Measurements from ENCODE around the gene NDUFS8. TPM values are rescaled to one million over a fixed set of nuclear protein-coding genes. Genes with fewer than 3 reads are reported as not detected.
A peak's percentile ranks its signal among the peaks of the same experiment; 100 is the strongest.

The NDUFS8 gene
- total and polyA plus RNA-seq, 2 of the 4 experiments (the other 2 are of a cell fraction), result 85.9 to 131 TPM

DNA sequence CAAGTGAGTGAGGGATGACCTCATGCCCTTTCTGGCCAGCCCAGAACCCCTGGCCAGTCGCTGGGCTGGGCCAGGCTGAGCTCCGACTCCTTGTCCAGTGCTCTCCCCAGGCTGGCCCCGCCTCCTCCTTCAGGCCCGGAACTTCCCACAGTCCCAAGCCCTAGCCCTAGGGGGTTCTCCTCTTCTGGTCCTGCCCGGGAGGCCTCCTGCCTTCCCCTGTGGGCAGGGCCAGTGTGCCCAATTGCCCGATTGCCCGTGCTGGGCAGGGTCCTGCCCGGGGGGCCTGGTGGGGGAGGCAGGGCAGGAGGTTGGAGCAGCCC, 12.5 kb downstream of the NDUFS8 start:
- in situ Hi-C loops (cut with MboI; ENCODE audit: low sequenced_read_pairs) (no loop called here), intact Hi-C loops (cut with micrococcal nuclease) (no loop called here), dilution Hi-C loops (cut with HindIII; ENCODE audit: low sequenced_read_pairs, unreplicated experiment) (no loop called here)
- Histone ChIP-seq H3K18ac (ENCODE audit: low read depth, low read length) (no peak overlapping the region), H3K9ac (ENCODE audit: low read depth, low read length) (no peak overlapping the region), H2BK15ac (ENCODE audit: low read depth, low read length) (no peak overlapping the region), H3K23ac (ENCODE audit: low read depth, low read length) (no peak overlapping the region), H2BK120ac (ENCODE audit: low read depth, low read length) (no peak overlapping the region), H3K79me1 (ENCODE audit: low read depth in 1 of 2, low read length in 2 of 2) (peaks cover 4 to 50% of the 10 kb centered on the region in 2 experiments; a peak in 3 of 4 replicates), H2BK20ac (ENCODE audit: low read depth, low read length) (no peak overlapping the region), H2AK9ac (replicated peaks; ENCODE audit: low read depth, low read length, poor library complexity) (peak overlapping the region; percentile 67), H3K4me3 (ENCODE audit: insufficient read depth, low read depth, low read length) (no peak overlapping the region), H4K5ac (ENCODE audit: low read depth, low read length) (no peak overlapping the region), H3K4me1 (ENCODE audit: control insufficient read depth, insufficient read depth, low read length) (peaks cover 24% of the 10 kb centered on the region), H3K56ac (ENCODE audit: extremely low read depth, insufficient read depth, low read length) (no peak overlapping the region), H2AK5ac (ENCODE audit: low read depth, low read length) (no peak overlapping the region; the same call in 1 of the 2 replicates), H2AFZ (replicated peaks; ENCODE audit: low read length, poor library complexity) (peak overlapping the region; percentile 27), H4K91ac (ENCODE audit: insufficient read depth, low read depth, low read length) (no peak overlapping the region), H3K9me3 (ENCODE audit: control insufficient read depth, insufficient read depth, low read length) (no peaks in the 10 kb centered on the region), H4K20me1 (ENCODE audit: insufficient read depth, low read length) (no peaks in the 10 kb centered on the region; the same call in 1 of the 2 replicates), H3K4ac (ENCODE audit: low read depth, low read length) (peak overlapping the region; percentile 27; the same call in 1 of the 2 replicates), H2BK5ac (ENCODE audit: low read depth, low read length, poor library complexity, severe bottlenecking) (peak overlapping the region; percentile 53), H3K9me1 (ENCODE audit: insufficient read depth, low read length) (no peaks in the 10 kb centered on the region), H3K27ac (ENCODE audit: insufficient read depth, low read length) (no peak overlapping the region), H3K4me2 (ENCODE audit: low read depth, low read length) (no peak overlapping the region), H3K36me3 (ENCODE audit: control insufficient read depth, insufficient read depth, low read length) (peaks cover 35% of the 10 kb centered on the region), H4K8ac (ENCODE audit: low read depth in 2 of 2, low read length in 2 of 2) (no peak overlapping the region), H3K27me3 (ENCODE audit: control insufficient read depth, insufficient read depth, low read length) (no peaks in the 10 kb centered on the region), H3K14ac (replicated peaks; ENCODE audit: low read depth, low read length) (no peak overlapping the region)
- ATAC-seq (ENCODE audit: low read depth) (no peak), DNase-seq (no peak)
- no peak for TF ChIP-seq NFE2L2 (IDR thresholded peaks at IDR 0.05; ENCODE audit: low read depth, low read length)
- TF ChIP-seq FOS (IDR thresholded peaks at IDR 0.05; ENCODE audit: low read depth, low read length), result no peak
- no peak for TF ChIP-seq CEBPB (IDR thresholded peaks at IDR 0.05; ENCODE audit: low read depth, low read length)
- TF ChIP-seq MAZ (IDR thresholded peaks at IDR 0.05; ENCODE audit: borderline replicate concordance, low read depth, low read length), result no peak
- TF ChIP-seq, protein P1, sequence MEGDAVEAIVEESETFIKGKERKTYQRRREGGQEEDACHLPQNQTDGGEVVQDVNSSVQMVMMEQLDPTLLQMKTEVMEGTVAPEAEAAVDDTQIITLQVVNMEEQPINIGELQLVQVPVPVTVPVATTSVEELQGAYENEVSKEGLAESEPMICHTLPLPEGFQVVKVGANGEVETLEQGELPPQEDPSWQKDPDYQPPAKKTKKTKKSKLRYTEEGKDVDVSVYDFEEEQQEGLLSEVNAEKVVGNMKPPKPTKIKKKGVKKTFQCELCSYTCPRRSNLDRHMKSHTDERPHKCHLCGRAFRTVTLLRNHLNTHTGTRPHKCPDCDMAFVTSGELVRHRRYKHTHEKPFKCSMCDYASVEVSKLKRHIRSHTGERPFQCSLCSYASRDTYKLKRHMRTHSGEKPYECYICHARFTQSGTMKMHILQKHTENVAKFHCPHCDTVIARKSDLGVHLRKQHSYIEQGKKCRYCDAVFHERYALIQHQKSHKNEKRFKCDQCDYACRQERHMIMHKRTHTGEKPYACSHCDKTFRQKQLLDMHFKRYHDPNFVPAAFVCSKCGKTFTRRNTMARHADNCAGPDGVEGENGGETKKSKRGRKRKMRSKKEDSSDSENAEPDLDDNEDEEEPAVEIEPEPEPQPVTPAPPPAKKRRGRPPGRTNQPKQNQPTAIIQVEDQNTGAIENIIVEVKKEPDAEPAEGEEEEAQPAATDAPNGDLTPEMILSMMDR (conservative IDR thresholded peaks at IDR 0.05; ENCODE audit: low read depth, low read length), result no peak
- no peak for TF ChIP-seq RCOR1 (IDR thresholded peaks at IDR 0.05; ENCODE audit: insufficient replicate concordance, low read length)
- TF ChIP-seq, protein P2, sequence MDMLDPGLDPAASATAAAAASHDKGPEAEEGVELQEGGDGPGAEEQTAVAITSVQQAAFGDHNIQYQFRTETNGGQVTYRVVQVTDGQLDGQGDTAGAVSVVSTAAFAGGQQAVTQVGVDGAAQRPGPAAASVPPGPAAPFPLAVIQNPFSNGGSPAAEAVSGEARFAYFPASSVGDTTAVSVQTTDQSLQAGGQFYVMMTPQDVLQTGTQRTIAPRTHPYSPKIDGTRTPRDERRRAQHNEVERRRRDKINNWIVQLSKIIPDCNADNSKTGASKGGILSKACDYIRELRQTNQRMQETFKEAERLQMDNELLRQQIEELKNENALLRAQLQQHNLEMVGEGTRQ (IDR thresholded peaks at IDR 0.05; ENCODE audit: low read depth, low read length), result no peak
- TF ChIP-seq, protein P3, sequence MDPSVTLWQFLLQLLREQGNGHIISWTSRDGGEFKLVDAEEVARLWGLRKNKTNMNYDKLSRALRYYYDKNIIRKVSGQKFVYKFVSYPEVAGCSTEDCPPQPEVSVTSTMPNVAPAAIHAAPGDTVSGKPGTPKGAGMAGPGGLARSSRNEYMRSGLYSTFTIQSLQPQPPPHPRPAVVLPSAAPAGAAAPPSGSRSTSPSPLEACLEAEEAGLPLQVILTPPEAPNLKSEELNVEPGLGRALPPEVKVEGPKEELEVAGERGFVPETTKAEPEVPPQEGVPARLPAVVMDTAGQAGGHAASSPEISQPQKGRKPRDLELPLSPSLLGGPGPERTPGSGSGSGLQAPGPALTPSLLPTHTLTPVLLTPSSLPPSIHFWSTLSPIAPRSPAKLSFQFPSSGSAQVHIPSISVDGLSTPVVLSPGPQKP (IDR thresholded peaks at IDR 0.05; ENCODE audit: borderline replicate concordance, low read depth, low read length), result no peak
- no peak for TF ChIP-seq RFX5 (IDR thresholded peaks at IDR 0.05; ENCODE audit: low read depth, low read length)
- TF ChIP-seq RAD21 (IDR thresholded peaks at IDR 0.05; ENCODE audit: low read length), result no peak
- no peak for TF ChIP-seq SMC3 (IDR thresholded peaks at IDR 0.05; ENCODE audit: low read depth, low read length)
- TF ChIP-seq MAFK (IDR thresholded peaks at IDR 0.05; ENCODE audit: low read depth, low read length), result no peak
- TF ChIP-seq MXI1 (IDR thresholded peaks at IDR 0.05; ENCODE audit: borderline replicate concordance, low read depth, low read length), result no peak
- TF ChIP-seq POLR2A (IDR thresholded peaks at IDR 0.05; ENCODE audit: low read depth, low read length), result no peak
- no peak for TF ChIP-seq CHD1 (IDR thresholded peaks at IDR 0.05; ENCODE audit: low read depth, low read length)
- no peak for TF ChIP-seq BHLHE40 (IDR thresholded peaks at IDR 0.05; ENCODE audit: low read depth, low read length)
- CTCF ChIA-PET, result interaction anchor here (1.4 kb wide), 1 partner anchor 10 kb away, joined by 3 read pairs; no protein-coding TSS in a partner anchor
- 80% methylated on average over 1 of the region's 8 CpGs; no CpG with 5 or more reads in 1 of the 2 experiments for WGBS, 2 experiments (ENCODE audit: extremely low coverage in 2 of 2, insufficient read length in 1 of 2)
- BruUV-seq (replicated peaks), result no TSS peak
- POLR2A ChIA-PET (ENCODE audit: unreplicated experiment), result no interaction called here
